Osteoblast (primary cell): ENCODE measurements around the gene AKAP8. TPM values are rescaled to one million over a fixed set of nuclear protein-coding genes. Genes with fewer than 3 reads are reported as not detected.

Experiments used
- DNase-seq: peaks from one replicate; pipeline ENCODE4 v3.0.0; 2011; ENCODE audit warnings: low spot score, mixed read lengths; ENCODE audit not compliant: insufficient read length; ENCODE audit errors: missing footprints
- H2AFZ ChIP-seq: 2 replicates; pipeline ENCODE4 v1.6.0; 2011; ENCODE audit warnings: mild to moderate bottlenecking, low read length
- H3K27ac ChIP-seq: 2 replicates; pipeline ENCODE4 v1.5.1; 2011; ENCODE audit warnings: mild to moderate bottlenecking, low read depth, low read length, moderate library complexity
- H3K27me3 ChIP-seq: 2 replicates; pipeline ENCODE4 v1.6.0; 2012; ENCODE audit warnings: mild to moderate bottlenecking, control low read depth, inconsistent platforms, low read length, moderate library complexity; ENCODE audit not compliant: insufficient read depth
- H3K36me3 ChIP-seq: 2 replicates; pipeline ENCODE4 v1.5.1; 2011; ENCODE audit warnings: mild to moderate bottlenecking, low read length, control low read depth, moderate library complexity; ENCODE audit not compliant: insufficient read depth
- H3K4me1 ChIP-seq: 2 replicates; pipeline ENCODE4 v1.5.1; 2011; ENCODE audit warnings: mild to moderate bottlenecking, low read length, control low read depth, moderate library complexity; ENCODE audit not compliant: insufficient read depth
- H3K4me2 ChIP-seq: 2 replicates; pipeline ENCODE4 v1.6.0; 2011; ENCODE audit warnings: mild to moderate bottlenecking, low read length; ENCODE audit not compliant: insufficient read depth
- H3K4me3 ChIP-seq: fragments of 200-600 bp; sonication (generic); 3 replicates; pipeline ENCODE4 v1.5.1; 2012; ENCODE audit warnings: mild to moderate bottlenecking, low read length, inconsistent platforms; ENCODE audit not compliant: insufficient read depth
- H3K79me2 ChIP-seq: 2 replicates; pipeline ENCODE4 v1.6.0; 2012; ENCODE audit warnings: mild to moderate bottlenecking, low read length, control low read depth, inconsistent platforms; ENCODE audit not compliant: insufficient read depth
- H3K9me3 ChIP-seq: 2 replicates; pipeline ENCODE4 v1.5.1; 2011; ENCODE audit warnings: low read depth, low read length, control low read depth
- H4K20me1 ChIP-seq: 2 replicates; pipeline ENCODE4 v1.6.0; 2012; ENCODE audit warnings: mild to moderate bottlenecking, low read length, control low read depth; ENCODE audit not compliant: insufficient read depth
- total RNA-seq: library from RNA; depleted of rRNA; stranded (reverse); fragments of >200 nt; gene quantifications from 2 replicates; pipeline ENCODE4 v1.2.3, GENCODE V29; 2012
- TF ChIP-seq, protein P1 (sequence below): IDR thresholded peaks from 2 replicates; pipeline ENCODE4 v1.5.1; 2011; ENCODE audit warnings: mild to moderate bottlenecking, low read depth, low read length, moderate library complexity; ENCODE audit errors: extremely low read depth

AKAP8 gene
- total RNA-seq, 1 donor, result 18.1 TPM

DNA sequence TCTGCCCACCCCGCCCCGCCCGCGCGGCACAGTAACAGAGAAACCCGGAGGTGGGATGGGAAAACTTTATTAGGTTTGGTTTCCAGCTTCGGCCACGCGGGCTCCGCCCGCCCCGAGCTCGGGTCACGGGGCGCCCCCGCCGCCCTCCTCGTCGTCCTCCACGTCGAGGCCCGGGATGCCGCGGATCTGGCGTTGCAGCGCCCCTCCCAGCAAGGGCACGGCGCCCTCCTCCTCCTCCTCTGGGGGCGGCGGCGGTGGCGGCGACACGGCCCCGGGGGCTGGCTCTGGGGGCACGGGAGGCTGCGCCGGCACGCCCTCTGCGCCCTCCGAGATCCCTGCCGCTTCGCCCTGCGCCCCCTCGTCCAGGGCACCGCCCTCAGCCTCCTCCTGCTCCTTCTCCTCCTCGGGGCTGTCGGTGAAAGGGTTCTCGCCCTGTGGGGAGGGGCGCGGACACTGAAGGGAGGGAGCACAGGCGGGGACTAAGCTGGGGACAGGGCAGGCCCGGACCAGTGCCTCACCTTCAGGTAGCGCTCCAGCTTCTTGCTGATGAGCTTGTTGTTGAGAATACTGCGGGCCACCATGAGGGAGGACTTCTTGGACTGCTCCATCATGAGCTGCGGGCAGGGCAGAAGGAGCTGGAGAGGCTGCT, 536 bp upstream of the AKAP8 start:
- DNase-seq, result peak; percentile 79

DNA sequence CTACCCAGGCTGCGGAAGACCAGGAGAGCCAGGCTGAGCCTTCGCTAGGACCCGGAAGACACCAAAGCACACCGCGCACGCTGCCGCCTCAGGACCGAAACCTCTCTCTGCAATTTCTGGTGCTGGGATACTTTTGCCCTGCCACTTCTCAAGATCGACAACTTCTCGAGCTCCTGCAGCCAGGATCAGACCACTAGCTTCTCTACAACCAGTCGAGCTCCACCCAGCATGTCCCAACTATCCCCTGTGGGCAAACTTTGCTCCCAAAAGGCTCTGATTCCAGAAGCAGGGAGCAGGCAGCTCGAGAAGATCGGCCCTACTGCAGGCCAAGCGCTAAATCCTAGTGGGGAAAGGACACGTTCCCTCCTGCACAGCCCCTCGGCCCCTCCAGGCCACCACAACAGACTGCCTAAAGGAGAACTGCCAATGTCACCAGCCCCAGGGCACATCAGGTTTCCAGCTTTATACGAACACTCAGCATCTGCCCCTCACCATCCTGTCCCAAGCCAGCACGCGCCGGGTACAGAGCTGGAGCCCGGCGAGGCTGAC, 979 bp downstream of the AKAP8 start:
- Histone ChIP-seq H4K20me1 (peaks cover 29% of the 10 kb centered on the region), H3K9me3 (no peaks in the 10 kb centered on the region), H3K4me2 (peak overlapping the region; percentile 86), H3K4me1 (peaks cover 27% of the 10 kb centered on the region), H2AFZ (peak overlapping the region; percentile 73), H3K27ac (peak overlapping the region; percentile 99), H3K4me3 (peak overlapping the region; percentile 99), H3K27me3 (no peaks in the 10 kb centered on the region), H3K79me2 (peaks cover 57% of the 10 kb centered on the region), H3K36me3 (peaks cover 4% of the 10 kb centered on the region)
- TF ChIP-seq, protein P1, sequence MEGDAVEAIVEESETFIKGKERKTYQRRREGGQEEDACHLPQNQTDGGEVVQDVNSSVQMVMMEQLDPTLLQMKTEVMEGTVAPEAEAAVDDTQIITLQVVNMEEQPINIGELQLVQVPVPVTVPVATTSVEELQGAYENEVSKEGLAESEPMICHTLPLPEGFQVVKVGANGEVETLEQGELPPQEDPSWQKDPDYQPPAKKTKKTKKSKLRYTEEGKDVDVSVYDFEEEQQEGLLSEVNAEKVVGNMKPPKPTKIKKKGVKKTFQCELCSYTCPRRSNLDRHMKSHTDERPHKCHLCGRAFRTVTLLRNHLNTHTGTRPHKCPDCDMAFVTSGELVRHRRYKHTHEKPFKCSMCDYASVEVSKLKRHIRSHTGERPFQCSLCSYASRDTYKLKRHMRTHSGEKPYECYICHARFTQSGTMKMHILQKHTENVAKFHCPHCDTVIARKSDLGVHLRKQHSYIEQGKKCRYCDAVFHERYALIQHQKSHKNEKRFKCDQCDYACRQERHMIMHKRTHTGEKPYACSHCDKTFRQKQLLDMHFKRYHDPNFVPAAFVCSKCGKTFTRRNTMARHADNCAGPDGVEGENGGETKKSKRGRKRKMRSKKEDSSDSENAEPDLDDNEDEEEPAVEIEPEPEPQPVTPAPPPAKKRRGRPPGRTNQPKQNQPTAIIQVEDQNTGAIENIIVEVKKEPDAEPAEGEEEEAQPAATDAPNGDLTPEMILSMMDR, result no peak
- peak; percentile 93 for DNase-seq

More for the DNA sequence above, 536 bp upstream of the AKAP8 start:
- Histone ChIP-seq H3K4me1 (peaks cover 24% of the 10 kb centered on the region), H4K20me1 (peaks cover 14% of the 10 kb centered on the region), H3K27ac (peak overlapping the region; percentile 66), H3K36me3 (peaks cover 4% of the 10 kb centered on the region), H3K79me2 (peaks cover 45% of the 10 kb centered on the region), H3K27me3 (no peaks in the 10 kb centered on the region), H3K4me3 (peak overlapping the region; percentile 99), H3K4me2 (peak overlapping the region; percentile 90), H3K9me3 (no peaks in the 10 kb centered on the region), H2AFZ (peak overlapping the region; percentile 72)
- TF ChIP-seq, protein P1, result no peak

DNA sequence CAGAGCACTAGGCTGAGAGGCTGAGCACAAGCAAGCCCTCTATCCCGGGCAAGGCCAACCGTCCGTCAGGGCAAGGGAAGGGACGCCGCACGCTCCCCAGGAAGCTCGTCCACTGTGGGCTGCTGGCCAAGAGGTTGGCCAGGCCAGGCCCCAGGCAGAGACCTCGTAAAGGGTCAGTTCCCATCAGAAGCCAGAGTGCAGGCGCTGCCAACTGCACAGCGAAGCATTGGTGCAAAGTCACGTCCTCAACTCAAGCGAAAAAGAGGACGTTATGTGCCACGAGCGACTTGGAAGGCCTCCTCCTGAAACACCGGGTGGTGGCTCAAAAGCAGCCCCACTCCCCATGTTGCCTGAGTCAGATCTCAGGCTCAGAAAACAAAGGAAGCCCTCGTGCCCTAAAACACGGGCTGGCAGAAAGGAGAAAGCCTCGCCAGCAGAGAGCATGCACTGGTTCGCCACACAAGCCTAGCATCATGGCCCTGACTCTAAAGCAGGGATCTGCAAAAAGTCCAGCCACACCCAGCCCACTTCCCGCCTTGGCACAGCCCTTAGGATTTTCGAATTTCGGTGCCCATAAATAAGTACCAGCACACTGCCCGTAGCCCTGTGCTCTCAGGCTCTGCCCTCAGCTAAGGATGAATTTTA, 4.7 kb downstream of the AKAP8 start:
- Histone ChIP-seq H3K79me2 (peaks cover 84% of the 10 kb centered on the region), H3K4me1 (peaks cover 19% of the 10 kb centered on the region), H3K4me3 (peak overlapping the region; percentile 7), H3K27me3 (no peaks in the 10 kb centered on the region), H3K36me3 (peaks cover 32% of the 10 kb centered on the region), H2AFZ (no peak overlapping the region), H3K4me2 (no peak overlapping the region), H3K9me3 (no peaks in the 10 kb centered on the region), H3K27ac (peak overlapping the region; percentile 3), H4K20me1 (peaks cover 52% of the 10 kb centered on the region)
- DNase-seq, result peak; percentile 73
- TF ChIP-seq, protein P1, result no peak

DNA sequence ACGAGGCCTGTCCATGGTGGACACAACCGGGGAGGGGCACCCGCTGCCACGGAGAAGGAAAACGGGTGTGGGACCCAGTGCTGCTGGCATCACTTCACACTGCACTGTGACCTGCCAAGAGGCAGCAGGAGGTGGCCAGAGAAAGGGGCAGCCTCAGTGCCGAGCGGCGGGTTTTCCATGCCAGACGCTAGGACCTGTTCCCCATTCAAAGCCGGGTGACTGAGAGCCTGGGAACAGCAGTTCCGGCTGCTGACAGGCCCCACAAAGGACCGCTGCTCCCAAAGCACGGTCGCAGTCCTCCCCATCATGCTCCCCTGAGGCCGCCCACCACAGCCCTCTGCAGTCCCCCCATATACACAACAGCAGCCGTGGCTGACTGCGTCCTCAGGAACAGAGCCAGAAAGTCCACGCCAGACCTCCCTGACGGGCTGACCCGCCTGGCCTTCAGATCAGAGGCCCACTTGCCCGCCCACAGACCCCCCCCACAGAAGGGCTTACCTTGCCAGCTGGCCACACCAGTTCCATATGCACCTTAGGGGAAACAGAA, 5.4 kb downstream of the AKAP8 start:
- Histone ChIP-seq H3K27me3 (no peaks in the 10 kb centered on the region), H4K20me1 (peaks cover 52% of the 10 kb centered on the region), H3K4me2 (no peak overlapping the region), H3K79me2 (peaks cover 81% of the 10 kb centered on the region), H3K9me3 (no peaks in the 10 kb centered on the region), H3K4me3 (no peak overlapping the region), H3K27ac (peak overlapping the region; percentile 3), H3K4me1 (peaks cover 19% of the 10 kb centered on the region), H3K36me3 (peaks cover 39% of the 10 kb centered on the region), H2AFZ (no peak overlapping the region)
- TF ChIP-seq, protein P1, result no peak
- peak; percentile 64 for DNase-seq
